IPS-15b (cell line): ENCODE measurements around the gene WIPF1.

Experiments
- H3K27me3 ChIP-seq: one replicate; pipeline ENCODE4 v1.6.1; 2013; ENCODE audit warnings: low read length; ENCODE audit not compliant: control insufficient read depth, insufficient read depth
- H3K36me3 ChIP-seq: one replicate; pipeline ENCODE4 v1.6.1; 2013; ENCODE audit warnings: low read length; ENCODE audit not compliant: control insufficient read depth, insufficient read depth
- H3K4me1 ChIP-seq: one replicate; pipeline ENCODE4 v1.6.1; 2013; ENCODE audit warnings: mild to moderate bottlenecking, low read length; ENCODE audit not compliant: control insufficient read depth, insufficient read depth
- H3K4me3 ChIP-seq: one replicate; pipeline ENCODE4 v1.5.1; 2013; ENCODE audit warnings: low read depth, low read length
- H3K9ac ChIP-seq: one replicate; pipeline ENCODE4 v1.6.1; 2013; ENCODE audit warnings: low read depth, mild to moderate bottlenecking, low read length
- H3K9me3 ChIP-seq: one replicate; pipeline ENCODE4 v1.6.1; 2013; ENCODE audit warnings: mild to moderate bottlenecking, low read length; ENCODE audit not compliant: control insufficient read depth, insufficient read depth

The WIPF1 gene

DNA sequence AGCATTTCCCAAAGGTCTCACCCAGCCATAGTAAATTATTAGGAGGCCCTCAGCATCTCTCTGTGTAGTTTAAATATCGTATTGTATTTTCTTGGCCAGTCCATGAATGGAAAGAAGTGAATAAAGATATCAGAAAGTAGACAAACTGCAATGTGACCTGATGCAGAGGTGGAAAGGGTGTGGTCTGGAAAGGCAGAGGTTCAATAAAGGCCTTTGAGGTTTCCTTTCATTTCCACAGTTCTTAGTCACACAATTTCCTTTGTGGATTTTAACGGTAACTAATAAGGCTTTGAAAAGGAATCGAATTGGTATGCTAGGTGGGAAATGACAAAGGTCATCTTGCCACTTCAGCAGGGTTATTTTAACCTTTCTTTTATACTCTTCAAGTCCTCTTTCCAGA lies 20.1 kb upstream of the WIPF1 start:
- no peaks in the 10 kb centered on the region for H3K4me1 ChIP-seq
- no peaks in the 10 kb centered on the region for H3K9me3 ChIP-seq
- H3K4me3 ChIP-seq = no peak overlapping the region
- H3K9ac ChIP-seq = no peak overlapping the region
- no peaks in the 10 kb centered on the region for H3K36me3 ChIP-seq
- no peaks in the 10 kb centered on the region for H3K27me3 ChIP-seq

DNA sequence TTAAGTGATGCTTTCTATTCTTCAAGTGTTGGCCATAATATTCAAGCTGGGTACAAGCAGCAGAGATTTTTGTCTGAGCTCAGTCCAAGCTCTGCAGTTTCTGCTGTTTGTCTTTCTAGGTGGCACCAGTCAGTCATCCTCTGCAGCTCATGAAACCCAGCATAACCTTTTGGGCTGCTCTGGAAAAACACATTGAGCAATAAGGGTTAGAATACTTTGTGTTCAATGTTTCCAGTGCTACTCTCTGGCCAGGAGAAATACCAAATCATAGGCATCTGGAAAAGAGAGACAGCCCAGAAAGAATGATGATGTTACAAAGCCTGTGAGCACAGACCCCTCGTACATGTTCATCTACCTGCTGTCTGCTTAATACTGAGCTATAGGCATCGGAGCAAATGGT lies 19.5 kb upstream of the WIPF1 start:
- H3K4me1 ChIP-seq = no peaks in the 10 kb centered on the region
- H3K4me3 ChIP-seq = no peak overlapping the region
- no peaks in the 10 kb centered on the region for H3K27me3 ChIP-seq
- no peaks in the 10 kb centered on the region for H3K9me3 ChIP-seq
- no peak overlapping the region for H3K9ac ChIP-seq
- H3K36me3 ChIP-seq = no peaks in the 10 kb centered on the region

DNA sequence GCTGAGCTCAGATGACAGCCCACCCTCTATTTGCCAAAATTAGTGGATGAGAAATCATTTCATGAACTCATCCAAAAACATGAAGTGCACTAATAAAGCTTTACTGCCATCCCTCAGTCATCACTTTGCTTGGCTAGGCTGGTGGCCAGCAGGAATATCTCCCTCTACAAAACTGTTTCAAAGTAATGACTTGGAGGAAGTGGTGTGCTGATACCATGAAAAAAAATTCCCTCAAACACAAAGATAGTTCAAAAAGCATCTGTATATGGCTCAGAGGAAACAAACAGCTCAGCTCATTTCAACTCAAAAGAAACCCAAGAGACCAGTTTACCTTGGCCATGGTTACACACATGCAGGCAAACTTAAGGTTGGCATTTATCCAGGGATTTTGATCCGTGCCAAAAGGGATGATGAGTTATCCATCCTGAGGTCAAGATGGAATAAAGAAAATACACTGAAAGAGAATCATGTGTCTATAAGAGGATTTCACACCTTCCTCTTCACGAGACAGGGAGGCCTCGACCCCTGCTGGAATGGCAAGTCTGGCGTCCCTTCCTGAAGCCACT lies 18.4 kb upstream of the WIPF1 start:
- Histone ChIP-seq H3K4me1 (no peaks in the 10 kb centered on the region), H3K4me3 (no peak overlapping the region), H3K9me3 (no peaks in the 10 kb centered on the region), H3K27me3 (no peaks in the 10 kb centered on the region), H3K36me3 (no peaks in the 10 kb centered on the region), H3K9ac (no peak overlapping the region)

DNA sequence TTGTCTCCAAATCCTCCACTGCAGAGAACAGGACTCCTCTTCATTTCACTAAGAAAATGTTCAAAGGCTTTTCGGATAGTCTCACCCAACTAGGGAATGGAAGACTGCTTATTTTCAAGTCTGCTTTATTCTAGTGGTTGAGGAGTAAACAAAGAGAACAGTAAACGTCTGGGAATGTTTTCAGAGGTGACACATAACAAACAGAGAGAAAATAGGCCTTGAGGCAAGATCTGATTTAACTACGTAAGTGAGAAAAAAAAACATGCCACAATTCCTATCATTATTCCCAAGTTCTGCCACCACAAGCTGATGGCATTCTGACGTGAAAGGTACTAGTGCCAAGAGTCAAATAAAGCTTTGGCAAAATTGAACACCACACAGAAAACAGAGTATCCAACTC lies 16.7 kb upstream of the WIPF1 start:
- no peak overlapping the region for H3K4me3 ChIP-seq
- no peaks in the 10 kb centered on the region for H3K4me1 ChIP-seq
- no peaks in the 10 kb centered on the region for H3K9me3 ChIP-seq
- H3K36me3 ChIP-seq = no peaks in the 10 kb centered on the region
- H3K27me3 ChIP-seq = no peaks in the 10 kb centered on the region
- no peak overlapping the region for H3K9ac ChIP-seq

DNA sequence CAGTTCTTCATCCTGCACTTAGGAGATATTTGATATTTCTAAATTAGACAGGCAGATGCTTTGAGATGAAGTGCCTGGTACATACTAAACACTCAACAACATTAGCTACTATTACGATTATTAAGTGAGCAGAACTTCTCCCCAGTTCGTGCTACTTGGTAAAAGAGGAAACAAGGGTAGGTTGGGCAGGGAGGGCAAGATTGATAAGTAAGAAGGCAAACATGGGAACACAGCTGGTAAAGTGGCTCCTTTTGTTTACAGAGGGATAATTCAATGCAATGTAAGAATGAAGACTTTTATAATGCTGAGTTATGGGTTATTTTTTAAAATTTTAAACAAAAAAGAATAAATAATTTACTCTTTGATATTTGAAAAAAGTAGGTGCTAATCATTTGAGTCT lies 15.9 kb upstream of the WIPF1 start:
- H3K36me3 ChIP-seq = no peaks in the 10 kb centered on the region
- no peak overlapping the region for H3K9ac ChIP-seq
- H3K4me3 ChIP-seq = no peak overlapping the region
- no peaks in the 10 kb centered on the region for H3K9me3 ChIP-seq
- H3K27me3 ChIP-seq = no peaks in the 10 kb centered on the region
- no peaks in the 10 kb centered on the region for H3K4me1 ChIP-seq

DNA sequence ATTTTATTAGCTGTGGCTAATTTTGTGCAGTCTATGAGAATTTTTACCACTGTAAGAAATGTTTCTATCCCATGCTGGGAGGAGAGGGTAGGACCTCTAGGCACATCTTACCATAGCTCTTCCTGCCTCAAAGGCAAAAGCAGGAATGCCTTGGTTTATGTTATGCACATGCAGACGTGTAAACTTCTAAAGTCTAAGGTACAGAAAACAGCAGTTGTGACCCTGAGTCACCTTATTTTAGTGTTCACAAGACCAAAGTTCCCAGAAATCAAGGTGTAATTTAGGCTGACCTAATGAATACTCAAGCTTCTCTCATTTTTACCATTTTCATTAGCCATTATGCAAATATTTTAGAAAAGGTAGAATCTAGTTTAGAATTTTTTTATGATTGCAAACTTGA lies 15.4 kb upstream of the WIPF1 start:
- Histone ChIP-seq H3K4me3 (no peak overlapping the region), H3K9ac (no peak overlapping the region), H3K4me1 (no peaks in the 10 kb centered on the region), H3K27me3 (no peaks in the 10 kb centered on the region), H3K9me3 (no peaks in the 10 kb centered on the region), H3K36me3 (no peaks in the 10 kb centered on the region)

DNA sequence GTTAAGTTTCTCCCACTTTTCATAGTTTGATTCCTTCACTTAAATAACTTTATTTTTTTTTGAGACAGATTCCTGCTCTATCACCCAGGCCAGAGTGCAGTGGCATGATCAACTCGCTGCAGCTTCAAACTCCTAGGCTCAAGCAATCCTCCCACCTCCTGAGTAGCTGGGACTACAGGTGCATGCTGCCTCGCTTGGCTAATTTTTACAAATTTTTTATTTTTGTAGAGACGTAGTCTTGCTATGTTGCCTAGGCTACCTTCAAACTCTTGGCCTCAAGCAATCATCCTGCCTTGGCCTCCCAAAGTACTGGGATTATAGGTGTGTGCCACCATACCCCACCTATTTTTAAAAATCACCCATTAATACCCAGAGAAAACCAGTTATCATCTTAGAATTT lies 14.2 kb upstream of the WIPF1 start:
- Histone ChIP-seq H3K9ac (no peak overlapping the region), H3K27me3 (no peaks in the 10 kb centered on the region), H3K36me3 (no peaks in the 10 kb centered on the region), H3K9me3 (no peaks in the 10 kb centered on the region), H3K4me1 (no peaks in the 10 kb centered on the region), H3K4me3 (no peak overlapping the region)

DNA sequence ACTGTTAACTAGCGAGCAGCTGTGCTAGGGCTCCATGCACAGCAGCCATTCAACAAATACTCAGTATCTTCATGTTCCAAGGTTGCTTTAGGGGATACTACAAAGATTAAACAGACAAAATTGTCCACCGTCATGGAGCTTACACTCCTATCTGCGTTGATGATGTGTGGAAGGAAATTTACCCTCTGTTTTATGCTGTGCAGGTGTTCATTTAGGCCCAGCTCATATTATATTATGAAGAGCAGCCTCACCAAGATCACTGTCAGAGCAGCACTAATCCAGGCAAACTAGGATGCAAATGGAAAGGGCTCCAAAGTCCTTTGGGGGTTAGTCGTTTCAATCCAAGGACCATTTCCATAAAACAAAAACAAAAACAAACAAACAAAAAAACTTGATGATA lies 13.4 kb upstream of the WIPF1 start:
- no peak overlapping the region for H3K4me3 ChIP-seq
- no peaks in the 10 kb centered on the region for H3K4me1 ChIP-seq
- H3K27me3 ChIP-seq = no peaks in the 10 kb centered on the region
- no peak overlapping the region for H3K9ac ChIP-seq
- H3K36me3 ChIP-seq = no peaks in the 10 kb centered on the region
- no peaks in the 10 kb centered on the region for H3K9me3 ChIP-seq

DNA sequence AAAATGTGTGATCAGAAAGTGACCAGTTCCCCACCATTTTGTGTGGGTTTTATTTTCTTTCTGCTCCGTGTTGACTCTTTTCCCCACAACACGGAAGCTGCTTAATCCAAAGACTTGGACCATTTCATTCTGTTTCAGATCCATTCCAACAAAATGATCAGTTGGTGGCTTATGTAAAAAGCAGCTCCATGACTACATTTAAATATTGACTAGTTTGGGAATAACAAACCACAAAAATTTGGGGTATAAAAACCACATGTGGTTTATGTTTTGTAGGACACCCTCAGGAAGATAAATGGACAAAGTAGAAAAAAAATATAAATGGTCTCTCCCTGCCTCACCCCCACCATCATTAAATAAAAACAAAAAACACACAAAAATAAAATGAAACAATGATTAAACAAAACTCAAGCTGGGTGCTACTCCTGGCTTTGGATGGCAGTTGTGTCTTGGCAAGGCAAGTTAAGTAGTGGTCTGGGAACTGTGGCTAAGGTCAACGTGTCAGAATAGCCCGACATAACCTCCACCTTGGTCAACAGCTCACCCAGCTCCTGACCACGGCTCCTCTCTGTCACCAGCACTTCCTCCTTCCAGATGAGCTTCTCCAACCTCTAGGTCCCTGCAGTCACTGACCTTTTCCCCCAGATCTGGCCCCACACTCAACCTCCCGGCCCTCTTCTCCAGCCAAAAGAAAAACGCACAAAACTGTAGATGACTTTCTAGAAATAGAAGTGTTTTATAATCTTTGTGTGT lies 12.8 kb upstream of the WIPF1 start:
- no peaks in the 10 kb centered on the region for H3K27me3 ChIP-seq
- H3K9me3 ChIP-seq = no peaks in the 10 kb centered on the region
- no peak overlapping the region for H3K4me3 ChIP-seq
- H3K36me3 ChIP-seq = no peaks in the 10 kb centered on the region
- H3K9ac ChIP-seq = no peak overlapping the region
- H3K4me1 ChIP-seq = no peaks in the 10 kb centered on the region

DNA sequence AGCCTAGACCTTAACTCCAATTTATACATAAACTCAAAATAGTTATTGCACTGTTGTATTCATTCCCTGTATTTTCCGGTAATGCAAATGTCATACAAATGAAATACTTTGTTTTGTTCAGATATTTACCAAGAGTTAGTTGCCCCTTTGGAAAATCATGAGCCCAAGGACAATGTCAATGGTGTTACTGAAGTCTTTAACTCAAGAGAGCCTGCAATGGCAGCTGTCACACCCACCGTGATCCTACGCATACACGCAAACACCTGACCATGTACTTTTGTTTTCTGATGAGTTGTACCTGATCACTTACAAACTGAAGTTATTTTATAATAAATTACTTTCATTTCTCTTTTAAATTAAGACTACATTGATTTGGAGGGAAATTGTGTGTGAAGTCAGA lies 11.7 kb upstream of the WIPF1 start:
- Histone ChIP-seq H3K27me3 (no peaks in the 10 kb centered on the region), H3K9ac (no peak overlapping the region), H3K36me3 (no peaks in the 10 kb centered on the region), H3K9me3 (no peaks in the 10 kb centered on the region), H3K4me3 (no peak overlapping the region), H3K4me1 (no peaks in the 10 kb centered on the region)

DNA sequence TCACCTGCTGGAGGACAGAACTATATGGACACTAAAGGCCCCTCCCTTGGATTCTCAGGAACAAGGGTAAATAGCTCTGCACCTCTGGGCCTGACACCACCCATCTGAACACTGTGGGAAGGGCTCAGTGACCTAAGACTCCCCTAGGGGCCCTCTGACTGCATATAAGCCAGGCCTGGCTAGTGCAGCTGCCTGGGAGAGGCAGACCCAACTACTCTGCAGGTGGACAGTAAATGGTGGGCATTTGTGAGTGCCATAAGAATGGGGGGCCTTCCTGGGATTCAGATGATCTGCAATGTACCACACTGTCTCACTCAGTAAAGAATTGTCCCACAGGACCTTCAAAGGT lies 11.2 kb upstream of the WIPF1 start:
- no peaks in the 10 kb centered on the region for H3K4me1 ChIP-seq
- H3K9ac ChIP-seq = no peak overlapping the region

DNA sequence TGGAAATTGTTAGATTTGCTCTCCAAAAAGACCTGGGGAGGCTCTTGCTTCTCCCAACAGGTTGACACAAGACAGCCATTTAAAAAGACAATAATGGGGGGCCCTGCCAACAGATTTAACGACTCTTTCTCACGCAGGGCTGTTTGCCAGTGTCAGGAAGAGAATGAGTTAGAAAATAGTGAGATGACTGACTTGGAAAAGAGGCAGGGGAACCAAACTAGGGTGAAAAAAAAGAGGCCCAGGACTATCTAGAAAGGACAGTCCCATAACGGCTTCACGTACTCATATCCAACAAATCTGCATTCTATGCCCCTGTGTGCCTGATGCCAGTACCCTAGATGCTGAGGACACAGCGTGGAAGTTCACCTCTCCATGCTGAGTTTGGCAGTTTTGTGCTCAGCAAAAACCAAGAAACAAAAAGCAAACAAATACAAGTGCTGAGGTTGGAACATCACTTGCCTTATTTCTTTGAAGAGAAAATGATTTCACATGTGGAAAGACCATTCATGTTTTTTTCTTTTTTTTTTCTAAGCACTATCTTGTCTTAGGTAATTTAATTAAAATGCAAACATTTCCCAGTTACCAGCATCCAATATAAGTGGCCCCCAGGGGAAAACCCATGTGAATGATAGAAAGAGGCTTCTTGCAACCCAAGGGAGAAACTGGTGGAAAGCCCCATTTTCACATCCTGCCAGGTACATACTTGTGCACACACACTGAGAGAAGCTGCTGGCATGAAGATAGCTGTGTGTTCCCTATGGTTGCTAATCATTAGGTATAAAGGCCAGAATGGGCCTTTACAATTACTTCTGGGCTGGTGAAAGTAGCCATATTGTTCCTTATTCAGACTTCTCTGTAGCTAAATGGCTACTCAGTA lies 10.6 kb upstream of the WIPF1 start:
- Histone ChIP-seq H3K36me3 (no peaks in the 10 kb centered on the region), H3K9ac (no peak overlapping the region), H3K4me1 (no peaks in the 10 kb centered on the region)

More for the DNA sequence above, 11.2 kb upstream of the WIPF1 start:
- H3K27me3 ChIP-seq = no peaks in the 10 kb centered on the region
- no peak overlapping the region for H3K4me3 ChIP-seq
- H3K9me3 ChIP-seq = no peaks in the 10 kb centered on the region
- no peaks in the 10 kb centered on the region for H3K36me3 ChIP-seq

More for the DNA sequence above, 10.6 kb upstream of the WIPF1 start:
- H3K27me3 ChIP-seq = no peaks in the 10 kb centered on the region
- no peak overlapping the region for H3K4me3 ChIP-seq
- H3K9me3 ChIP-seq = no peaks in the 10 kb centered on the region
